SK-N-SH (cell line): ENCODE data around the gene SETD1A.

Experiments
- CTCF ChIP-seq: fragments of 200-600 bp; sonication (generic); IDR thresholded peaks from 2 replicates; pipeline ENCODE4 v1.6.1; 2017; ENCODE audit warnings: antibody characterized with exemption, mild to moderate bottlenecking, moderate library complexity
- EP300 ChIP-seq, 2 experiments: IDR thresholded peaks; 2 replicates each; pipeline versions ENCODE4 v1.4.0 to v1.6.1; 2012; ENCODE audit warnings: borderline replicate concordance in 1 of 2, low read depth in 1 of 2, low read length in 1 of 2
- EZH2phosphoT487 ChIP-seq: fragments of 200-600 bp; sonication (generic); IDR thresholded peaks from 2 replicates; pipeline ENCODE4 v1.6.1; 2017; ENCODE audit warnings: low read depth, mixed run types, mild to moderate bottlenecking, antibody characterized with exemption, moderate library complexity, borderline replicate concordance
- GABPA ChIP-seq: IDR thresholded peaks from 2 replicates; pipeline ENCODE4 v1.4.0; 2012; ENCODE audit warnings: low read depth, mild to moderate bottlenecking
- JUND ChIP-seq: IDR thresholded peaks from 2 replicates; pipeline ENCODE4 v1.4.0; 2012
- MAX ChIP-seq: IDR thresholded peaks from 2 replicates; pipeline ENCODE4 v1.4.0; 2012; ENCODE audit warnings: low read depth
- MXI1 ChIP-seq: IDR thresholded peaks from 2 replicates; pipeline ENCODE4 v1.6.1; 2012; ENCODE audit warnings: mild to moderate bottlenecking, low read depth, low read length, improper control_type of control experiment
- POLR2AphosphoS5 ChIP-seq: IDR thresholded peaks from 2 replicates; pipeline ENCODE4 v1.6.1; 2012; ENCODE audit warnings: low read depth, low read length
- RCOR1 ChIP-seq: fragments of 150-350 bp; IDR thresholded peaks from 2 replicates; pipeline ENCODE4 v1.6.1; 2017; ENCODE audit warnings: antibody characterized with exemption, low read length
- REST ChIP-seq: IDR thresholded peaks from 2 replicates; pipeline ENCODE4 v1.6.1; 2012; ENCODE audit warnings: mild to moderate bottlenecking, low read depth, low read length, moderate library complexity
- RFX5 ChIP-seq: IDR thresholded peaks from 2 replicates; pipeline ENCODE4 v1.6.1; 2012; ENCODE audit warnings: mild to moderate bottlenecking, improper control_type of control experiment, low read length
- USF2 ChIP-seq: fragments of 150-350 bp; IDR thresholded peaks from 2 replicates; pipeline ENCODE4 v1.6.1; 2017; ENCODE audit warnings: antibody characterized with exemption, low read length, low read depth, borderline replicate concordance
- YY1 ChIP-seq: IDR thresholded peaks from 2 replicates; pipeline ENCODE4 v1.4.0; 2012; ENCODE audit warnings: low read depth, mild to moderate bottlenecking
- ZBTB33 ChIP-seq: IDR thresholded peaks from 2 replicates; pipeline ENCODE4 v1.4.0; 2012; ENCODE audit warnings: low read depth, borderline replicate concordance

- TF ChIP-seq JUND: no peak
- TF ChIP-seq MXI1: no peak
- TF ChIP-seq GABPA: no peak
- no peak for TF ChIP-seq USF2
- no peak for TF ChIP-seq RFX5
- TF ChIP-seq YY1: no peak
- TF ChIP-seq CTCF: no peak
- no peak for TF ChIP-seq POLR2AphosphoS5
- TF ChIP-seq MAX: no peak
- no peak for TF ChIP-seq REST
- no peak for TF ChIP-seq ZBTB33
- no peak for TF ChIP-seq EZH2phosphoT487
- TF ChIP-seq RCOR1: no peak
- TF ChIP-seq EP300 (IDR thresholded peaks at IDR 0.05; ENCODE audit: borderline replicate concordance in 1 of 2, low read depth in 1 of 2, low read length in 1 of 2): no peak
Measured at GRCh38 chr16:30991052-30991451, 33.5 kb downstream of the SETD1A start.
